Measurements from ENCODE around the gene HPCAL1.
A peak's percentile ranks its signal among the peaks of the same experiment; 100 is the strongest.

HPCAL1 gene

DNA sequence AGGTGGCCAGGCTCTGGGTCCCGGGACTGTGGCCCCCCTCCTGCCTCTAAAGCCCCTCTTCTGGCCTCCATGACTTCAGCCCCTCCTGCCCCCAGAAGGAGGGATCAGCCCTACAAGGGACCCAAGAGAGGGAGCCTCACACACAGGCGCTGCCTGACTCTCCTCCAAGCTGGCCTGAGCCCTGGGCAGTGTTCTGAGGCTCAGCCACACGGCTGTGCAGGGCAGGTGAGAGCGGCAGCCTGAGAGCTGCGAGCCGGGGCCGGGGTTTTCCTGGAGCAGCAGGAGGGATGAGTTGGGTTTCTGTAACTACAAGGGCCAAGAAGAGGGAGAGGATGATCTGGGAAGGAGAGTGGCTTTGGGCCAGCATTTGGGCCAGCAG lies 70.1 kb downstream of the HPCAL1 start:
- Histone ChIP-seq H3K36me3 (ENCODE audit: control insufficient read depth, insufficient read depth, low read length) (no peaks in the 10 kb centered on the region), H3K18ac (ENCODE audit: low read length) (no peak overlapping the region), H3K27ac (ENCODE audit: low read depth, low read length) (no peak overlapping the region), H2BK15ac (replicated peaks; ENCODE audit: low read depth) (no peak overlapping the region), H2BK120ac (ENCODE audit: low read depth, low read length) (no peak overlapping the region), H3K4ac (ENCODE audit: low read depth, low read length) (no peak overlapping the region), H4K5ac (ENCODE audit: low read length) (no peak overlapping the region), H3K4me1 (ENCODE audit: control insufficient read depth, low read depth, low read length) (no peaks in the 10 kb centered on the region), H3K56ac (ENCODE audit: low read length) (no peak overlapping the region), H2AK5ac (ENCODE audit: low read length) (no peak overlapping the region), H3K79me1 (ENCODE audit: low read length) (peaks cover 3% of the 10 kb centered on the region), H3K27me3 (ENCODE audit: insufficient read depth, low read length, poor library complexity) (no peaks in the 10 kb centered on the region), H3K4me3 (ENCODE audit: low read length) (no peak overlapping the region), H3K4me2 (ENCODE audit: low read length) (no peak overlapping the region), H3K9ac (ENCODE audit: low read length) (no peak overlapping the region), H3K79me2 (ENCODE audit: control insufficient read depth, insufficient read depth, low read length) (no peaks in the 10 kb centered on the region), H4K8ac (ENCODE audit: low read depth, low read length) (no peak overlapping the region), H2BK5ac (ENCODE audit: low read length) (no peak overlapping the region), H3K23ac (ENCODE audit: low read length) (no peak overlapping the region)
- whole genome bisulfite sequencing (ENCODE audit: extremely low coverage, insufficient coverage, low lambda C conversion rate), result no CpG with 5 or more reads among the region's 7 CpGs
- no peak for DNase-seq

- Histone ChIP-seq H3K18ac (ENCODE audit: low read length) (no peak overlapping the region), H3K4ac (ENCODE audit: low read depth, low read length) (no peak overlapping the region), H3K27me3 (ENCODE audit: insufficient read depth, low read length, poor library complexity) (no peaks in the 10 kb centered on the region), H3K23ac (ENCODE audit: low read length) (no peak overlapping the region), H3K9ac (ENCODE audit: low read length) (no peak overlapping the region), H2BK5ac (ENCODE audit: low read length) (no peak overlapping the region), H3K79me1 (ENCODE audit: low read length) (no peaks in the 10 kb centered on the region), H4K5ac (ENCODE audit: low read length) (no peak overlapping the region), H3K27ac (ENCODE audit: low read depth, low read length) (no peak overlapping the region), H3K4me3 (ENCODE audit: low read length) (no peak overlapping the region), H2BK15ac (replicated peaks; ENCODE audit: low read depth) (no peak overlapping the region), H3K56ac (ENCODE audit: low read length) (no peak overlapping the region), H3K4me2 (ENCODE audit: low read length) (no peak overlapping the region), H3K79me2 (ENCODE audit: control insufficient read depth, insufficient read depth, low read length) (no peaks in the 10 kb centered on the region), H3K4me1 (ENCODE audit: control insufficient read depth, low read depth, low read length) (no peaks in the 10 kb centered on the region), H2BK120ac (ENCODE audit: low read depth, low read length) (no peak overlapping the region), H2AK5ac (ENCODE audit: low read length) (no peak overlapping the region), H4K8ac (ENCODE audit: low read depth, low read length) (no peak overlapping the region), H3K36me3 (ENCODE audit: control insufficient read depth, insufficient read depth, low read length) (no peaks in the 10 kb centered on the region)
- no peak for DNase-seq
- WGBS (ENCODE audit: extremely low coverage, insufficient coverage, low lambda C conversion rate), result no CpG with 5 or more reads among the region's 10 CpGs
These were observed 71.2 kb downstream of the HPCAL1 start for GRCh38 chr2:10373931-10374330.

- Histone ChIP-seq H3K4me3 (ENCODE audit: low read length) (no peak overlapping the region), H3K4me2 (ENCODE audit: low read length) (no peak overlapping the region)
- no CpG with 5 or more reads among the region's 13 CpGs for WGBS (ENCODE audit: extremely low coverage, insufficient coverage, low lambda C conversion rate)
These were observed 71.7 kb downstream of the HPCAL1 start for GRCh38 chr2:10374362-10374943.

DNA sequence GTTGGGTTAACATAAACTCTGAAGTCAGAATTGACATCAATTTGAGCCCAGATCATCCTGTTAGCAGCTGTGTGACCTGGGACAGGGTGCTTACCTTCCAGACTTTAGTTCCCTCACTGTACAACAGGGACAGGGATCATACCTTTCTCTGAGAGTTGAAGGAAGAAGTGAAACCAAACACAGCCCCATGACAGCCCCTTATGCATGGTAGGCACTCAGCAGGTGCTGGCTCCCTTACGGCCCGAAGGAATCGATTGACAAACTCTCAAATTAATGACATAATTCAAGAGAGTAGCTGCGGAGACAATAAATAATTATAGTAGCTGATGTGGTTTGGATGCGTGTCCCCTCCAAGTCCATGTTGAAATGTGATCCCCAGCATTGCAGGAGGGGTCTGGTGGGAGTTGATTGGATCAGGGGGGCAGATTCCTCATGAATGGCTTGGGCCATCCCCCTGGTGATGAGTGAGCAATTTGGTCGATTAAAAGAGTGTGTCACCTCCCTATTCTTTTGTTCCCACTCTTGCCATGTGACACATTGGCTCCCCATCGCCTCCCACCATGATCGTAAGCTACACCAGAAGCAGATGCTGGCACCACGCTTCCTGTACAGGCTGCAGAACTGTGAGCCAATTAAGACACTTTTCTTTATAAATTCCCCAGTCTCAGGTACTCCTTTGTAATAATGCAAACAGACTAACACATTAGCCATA lies 73.0 kb downstream of the HPCAL1 start:
- no peaks in the 10 kb centered on the region for H3K36me3 ChIP-seq (ENCODE audit: control insufficient read depth, insufficient read depth, low read length)
- no CpG with 5 or more reads among the region's 9 CpGs for WGBS (ENCODE audit: extremely low coverage, insufficient coverage, low lambda C conversion rate)

More at GRCh38 chr2:10374362-10374943, 71.7 kb downstream of the HPCAL1 start:
- H3K27ac ChIP-seq (ENCODE audit: low read depth, low read length), result no peak overlapping the region
- H3K36me3 ChIP-seq (ENCODE audit: control insufficient read depth, insufficient read depth, low read length), result no peaks in the 10 kb centered on the region
- H4K5ac ChIP-seq (ENCODE audit: low read length), result no peak overlapping the region
- no peak overlapping the region for H2AK5ac ChIP-seq (ENCODE audit: low read length)
- peak; percentile 36 for DNase-seq
- H2BK120ac ChIP-seq (ENCODE audit: low read depth, low read length), result no peak overlapping the region
- no peaks in the 10 kb centered on the region for H3K79me2 ChIP-seq (ENCODE audit: control insufficient read depth, insufficient read depth, low read length)
- no peaks in the 10 kb centered on the region for H3K27me3 ChIP-seq (ENCODE audit: insufficient read depth, low read length, poor library complexity)
- H3K4ac ChIP-seq (ENCODE audit: low read depth, low read length), result no peak overlapping the region
- no peaks in the 10 kb centered on the region for H3K4me1 ChIP-seq (ENCODE audit: control insufficient read depth, low read depth, low read length)
- no peak overlapping the region for H2BK5ac ChIP-seq (ENCODE audit: low read length)
- H3K56ac ChIP-seq (ENCODE audit: low read length), result no peak overlapping the region
- no peaks in the 10 kb centered on the region for H3K79me1 ChIP-seq (ENCODE audit: low read length)
- H4K8ac ChIP-seq (ENCODE audit: low read depth, low read length), result no peak overlapping the region
- H2BK15ac ChIP-seq (replicated peaks; ENCODE audit: low read depth), result no peak overlapping the region
- no peak overlapping the region for H3K9ac ChIP-seq (ENCODE audit: low read length)
- no peak overlapping the region for H3K23ac ChIP-seq (ENCODE audit: low read length)
- no peak overlapping the region for H3K18ac ChIP-seq (ENCODE audit: low read length)

DNA sequence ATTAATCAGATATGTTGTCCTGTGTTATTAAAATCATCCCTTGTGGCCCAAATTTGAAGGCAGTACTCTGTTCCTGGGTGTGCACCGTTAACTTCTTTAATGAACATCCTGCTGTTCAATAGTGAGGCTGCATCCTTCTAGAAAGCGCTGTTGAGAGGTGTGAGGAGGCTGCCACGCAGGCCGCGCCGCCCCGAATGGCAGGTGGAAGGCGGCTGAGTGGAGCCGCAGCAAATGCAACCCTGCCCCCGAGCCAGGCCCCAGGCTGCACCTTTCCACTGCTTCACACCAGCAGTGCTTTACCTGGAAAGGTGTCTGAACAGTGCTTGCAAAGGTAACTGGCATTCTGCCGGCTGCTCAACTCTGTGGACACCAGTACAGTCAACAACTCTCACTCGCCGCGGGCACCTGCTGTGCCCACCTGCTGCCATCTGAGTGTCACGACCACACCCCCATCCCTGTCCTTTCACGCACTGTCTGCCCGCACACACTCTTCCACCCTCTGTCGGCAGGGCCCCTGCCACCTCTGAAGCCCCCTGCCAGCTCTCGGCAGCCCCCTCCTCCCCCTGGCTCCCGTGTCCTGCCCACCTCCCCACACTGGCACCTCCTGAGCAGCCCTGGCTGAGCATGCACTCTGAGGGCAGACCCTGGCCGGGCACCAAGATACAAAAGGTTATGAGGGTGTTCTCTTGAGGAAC lies 74.5 kb downstream of the HPCAL1 start:
- no peak overlapping the region for H2BK15ac ChIP-seq (replicated peaks; ENCODE audit: low read depth)
- DNase-seq, result no peak
- H2AK5ac ChIP-seq (ENCODE audit: low read length), result no peak overlapping the region

More for the DNA sequence above, 73.0 kb downstream of the HPCAL1 start:
- Histone ChIP-seq H4K8ac (ENCODE audit: low read depth, low read length) (no peak overlapping the region), H3K79me2 (ENCODE audit: control insufficient read depth, insufficient read depth, low read length) (no peaks in the 10 kb centered on the region), H3K4me2 (ENCODE audit: low read length) (no peak overlapping the region), H3K18ac (ENCODE audit: low read length) (no peak overlapping the region), H3K9ac (ENCODE audit: low read length) (no peak overlapping the region), H3K4me1 (ENCODE audit: control insufficient read depth, low read depth, low read length) (no peaks in the 10 kb centered on the region), H3K79me1 (ENCODE audit: low read length) (no peaks in the 10 kb centered on the region), H2BK5ac (ENCODE audit: low read length) (no peak overlapping the region), H3K4ac (ENCODE audit: low read depth, low read length) (no peak overlapping the region), H4K5ac (ENCODE audit: low read length) (no peak overlapping the region), H2BK120ac (ENCODE audit: low read depth, low read length) (no peak overlapping the region), H2AK5ac (ENCODE audit: low read length) (no peak overlapping the region), H3K23ac (ENCODE audit: low read length) (no peak overlapping the region), H3K4me3 (ENCODE audit: low read length) (no peak overlapping the region), H3K27ac (ENCODE audit: low read depth, low read length) (no peak overlapping the region), H3K27me3 (ENCODE audit: insufficient read depth, low read length, poor library complexity) (no peaks in the 10 kb centered on the region), H3K56ac (ENCODE audit: low read length) (no peak overlapping the region), H2BK15ac (replicated peaks; ENCODE audit: low read depth) (no peak overlapping the region)
- DNase-seq, result no peak

More for the DNA sequence above, 74.5 kb downstream of the HPCAL1 start:
- Histone ChIP-seq H3K18ac (ENCODE audit: low read length) (no peak overlapping the region), H2BK120ac (ENCODE audit: low read depth, low read length) (no peak overlapping the region), H3K36me3 (ENCODE audit: control insufficient read depth, insufficient read depth, low read length) (no peaks in the 10 kb centered on the region), H3K56ac (ENCODE audit: low read length) (no peak overlapping the region), H3K4me1 (ENCODE audit: control insufficient read depth, low read depth, low read length) (peaks cover 10% of the 10 kb centered on the region), H2BK5ac (ENCODE audit: low read length) (no peak overlapping the region), H3K4ac (ENCODE audit: low read depth, low read length) (no peak overlapping the region), H4K8ac (ENCODE audit: low read depth, low read length) (no peak overlapping the region), H3K9ac (ENCODE audit: low read length) (no peak overlapping the region), H4K5ac (ENCODE audit: low read length) (no peak overlapping the region), H3K4me2 (ENCODE audit: low read length) (no peak overlapping the region), H3K4me3 (ENCODE audit: low read length) (no peak overlapping the region), H3K27ac (ENCODE audit: low read depth, low read length) (no peak overlapping the region), H3K79me1 (ENCODE audit: low read length) (no peaks in the 10 kb centered on the region), H3K23ac (ENCODE audit: low read length) (no peak overlapping the region), H3K27me3 (ENCODE audit: insufficient read depth, low read length, poor library complexity) (no peaks in the 10 kb centered on the region), H3K79me2 (ENCODE audit: control insufficient read depth, insufficient read depth, low read length) (no peaks in the 10 kb centered on the region)
- WGBS (ENCODE audit: extremely low coverage, insufficient coverage, low lambda C conversion rate), result no CpG with 5 or more reads among the region's 21 CpGs
